HG03354 (cell line): ENCODE data around the gene ZNF584.

ENCODE experiments used
- ATAC-seq: cut with Tn5 transposase; IDR thresholded peaks from one replicate; pipeline ENCODE4 v1.9.1; 2021; ENCODE audit warnings: mild to moderate bottlenecking; ENCODE audit not compliant: unreplicated experiment, poor library complexity, severe bottlenecking

ZNF584 gene

DNA sequence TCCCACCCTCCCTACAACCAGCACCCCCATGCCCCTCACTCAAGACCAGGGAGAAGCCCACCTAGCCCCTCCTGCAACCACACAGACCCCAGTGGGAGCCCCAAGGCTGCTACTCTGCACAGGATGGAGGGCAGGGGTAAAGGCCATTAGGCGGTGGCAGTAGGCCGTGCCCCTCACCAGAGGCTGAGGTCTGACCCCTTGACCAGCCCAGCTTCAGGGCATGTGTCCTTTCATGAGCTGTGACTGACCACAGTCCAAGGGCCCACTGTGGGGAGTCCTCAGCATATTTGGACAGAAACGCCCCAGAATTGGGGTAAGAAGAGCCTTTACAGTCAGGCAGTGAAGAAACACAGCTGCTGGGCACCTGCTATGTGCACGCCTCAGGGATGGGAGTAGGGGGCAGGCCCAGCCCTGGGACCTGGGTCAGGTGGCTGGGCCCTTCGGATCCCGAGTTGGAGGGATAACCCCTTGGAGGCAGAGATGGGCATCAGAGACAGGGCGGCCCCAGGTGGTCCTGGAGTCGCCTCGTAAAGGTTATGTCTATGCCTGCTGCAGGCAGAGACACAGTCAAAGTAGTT lies 23.0 kb upstream of the ZNF584 start:
- no peak for ATAC-seq

DNA sequence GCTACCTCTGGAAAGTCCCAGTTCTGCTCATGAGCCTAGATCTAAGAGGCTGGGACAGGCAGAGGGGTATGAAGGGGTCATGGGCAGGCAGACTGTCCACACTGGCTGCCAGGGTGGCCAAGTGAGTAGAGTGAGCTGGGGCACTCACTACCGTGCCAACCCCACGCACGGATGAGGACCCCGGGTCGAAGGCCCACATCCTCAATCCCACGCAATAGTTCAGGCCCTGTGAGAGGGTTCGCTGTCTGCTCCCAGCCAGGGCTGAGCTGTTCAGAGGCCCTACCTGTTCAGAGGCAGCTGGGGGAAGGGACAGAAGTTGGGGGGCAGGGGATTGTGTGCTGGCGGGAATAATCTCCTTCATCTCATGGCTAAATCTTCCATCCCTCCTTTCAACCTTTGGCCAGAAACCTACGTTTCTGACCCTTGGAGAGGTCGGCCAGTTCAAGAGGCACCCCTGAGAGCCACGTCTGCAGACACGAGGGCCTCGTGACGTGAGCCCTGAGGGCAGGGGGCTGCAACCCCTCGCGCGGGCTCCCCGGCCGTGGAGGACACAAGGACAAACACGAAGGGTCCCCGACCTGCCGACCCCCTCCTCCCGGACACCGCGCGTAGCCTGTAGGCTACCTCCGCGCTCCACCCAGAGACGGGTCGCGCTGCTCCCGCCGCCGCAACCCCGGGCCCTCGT lies 22.4 kb upstream of the ZNF584 start:
- peak; percentile 11 for ATAC-seq

DNA sequence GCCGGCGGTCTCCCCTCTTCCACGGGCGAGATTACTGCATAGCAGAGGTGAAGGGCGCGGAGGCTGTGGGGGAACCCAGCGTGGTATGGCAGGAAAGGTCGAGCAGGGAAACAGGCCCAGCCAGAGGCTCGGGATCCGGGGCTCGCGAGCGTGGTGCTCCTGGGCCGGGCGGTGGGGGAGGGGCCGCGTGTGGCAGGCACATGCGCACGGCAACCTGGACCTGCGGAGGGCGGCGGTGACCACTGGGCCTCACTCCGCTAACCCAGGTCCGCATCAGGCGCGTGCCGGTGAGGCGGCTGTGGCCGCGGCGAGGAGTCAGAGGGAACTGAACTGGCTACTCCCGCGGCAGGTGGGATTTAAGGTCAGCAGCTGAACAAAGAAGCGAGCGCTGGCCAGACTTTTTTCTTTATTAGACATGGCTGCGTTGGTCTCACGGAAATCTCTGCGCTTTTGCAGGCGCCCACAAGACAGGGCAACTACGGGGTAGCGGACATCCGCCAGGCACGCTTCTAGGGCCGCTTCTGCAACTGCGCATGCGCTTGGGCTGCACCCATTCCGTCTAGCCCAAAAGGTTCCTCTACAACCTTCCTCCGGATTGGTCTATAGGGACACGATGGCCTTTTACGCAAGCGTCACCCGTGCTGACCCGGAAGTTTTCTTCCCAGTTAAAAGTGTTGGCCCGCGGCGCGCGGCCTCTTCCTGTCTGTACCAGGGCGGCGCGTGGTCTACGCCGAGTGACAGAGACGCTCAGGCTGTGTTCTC lies 21.7 kb upstream of the ZNF584 start, which contains the start of gene RPS5:
Gene RPS5, plus strand, starts transcription at position 694 of the 762 bp plus-strand sequence. CDS start 869 bp downstream, outside the sequence.
- ATAC-seq: peak; percentile 88

DNA sequence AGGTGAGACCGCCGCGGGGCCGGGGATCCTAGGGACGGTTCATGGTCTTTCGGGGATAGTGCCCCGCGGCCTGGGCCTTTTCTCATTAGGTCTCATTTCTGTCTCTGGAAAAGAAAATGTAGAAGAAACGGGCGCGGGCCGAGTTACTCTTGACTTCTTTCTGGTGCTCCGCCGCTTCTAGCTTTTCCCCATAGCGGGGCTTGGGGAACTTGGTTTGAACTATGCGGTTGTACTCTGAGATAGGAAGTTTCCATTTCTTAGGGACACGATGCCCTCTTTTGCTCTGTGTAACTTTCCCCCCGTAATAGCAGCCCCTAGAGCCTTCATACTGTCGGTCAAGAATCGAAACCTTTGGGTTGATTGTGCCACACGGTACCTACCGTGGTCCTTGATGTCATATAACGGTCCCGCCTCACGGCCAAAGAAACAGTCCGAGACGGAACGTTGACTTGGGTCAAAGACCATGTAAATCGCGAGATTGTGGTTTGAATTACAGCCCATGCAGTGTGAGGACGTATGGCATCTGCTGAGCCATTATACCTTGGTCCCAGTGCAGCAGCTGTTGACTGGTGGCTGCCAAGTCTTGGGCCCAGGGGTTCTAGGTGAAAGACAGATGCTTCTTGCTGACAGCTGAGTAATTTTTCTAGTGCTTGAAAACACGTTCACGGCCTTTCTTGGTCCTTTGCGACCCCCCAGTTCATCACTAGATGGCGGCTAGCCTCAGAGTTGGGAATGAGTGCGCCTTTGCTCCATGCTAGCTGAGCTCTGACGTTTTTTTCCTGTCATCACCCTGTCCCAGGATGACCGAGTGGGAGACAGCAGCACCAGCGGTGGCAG lies 20.9 kb upstream of the ZNF584 start:
- peak; percentile 13 for ATAC-seq

DNA sequence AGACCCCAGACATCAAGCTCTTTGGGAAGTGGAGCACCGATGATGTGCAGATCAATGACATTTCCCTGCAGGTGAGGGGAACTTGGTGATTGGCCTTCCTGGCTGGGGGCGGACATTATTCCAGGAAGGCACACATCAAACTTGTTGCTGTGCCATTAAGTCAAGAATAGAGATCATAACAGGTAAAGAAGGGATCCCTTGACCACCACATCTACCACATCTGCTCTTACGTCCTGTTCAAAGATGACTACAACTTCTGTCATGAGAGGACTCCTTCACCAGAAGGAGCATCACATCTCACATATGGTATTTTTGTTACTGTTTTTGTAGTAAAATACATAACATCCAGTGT lies 20.3 kb upstream of the ZNF584 start:
- ATAC-seq: no peak

DNA sequence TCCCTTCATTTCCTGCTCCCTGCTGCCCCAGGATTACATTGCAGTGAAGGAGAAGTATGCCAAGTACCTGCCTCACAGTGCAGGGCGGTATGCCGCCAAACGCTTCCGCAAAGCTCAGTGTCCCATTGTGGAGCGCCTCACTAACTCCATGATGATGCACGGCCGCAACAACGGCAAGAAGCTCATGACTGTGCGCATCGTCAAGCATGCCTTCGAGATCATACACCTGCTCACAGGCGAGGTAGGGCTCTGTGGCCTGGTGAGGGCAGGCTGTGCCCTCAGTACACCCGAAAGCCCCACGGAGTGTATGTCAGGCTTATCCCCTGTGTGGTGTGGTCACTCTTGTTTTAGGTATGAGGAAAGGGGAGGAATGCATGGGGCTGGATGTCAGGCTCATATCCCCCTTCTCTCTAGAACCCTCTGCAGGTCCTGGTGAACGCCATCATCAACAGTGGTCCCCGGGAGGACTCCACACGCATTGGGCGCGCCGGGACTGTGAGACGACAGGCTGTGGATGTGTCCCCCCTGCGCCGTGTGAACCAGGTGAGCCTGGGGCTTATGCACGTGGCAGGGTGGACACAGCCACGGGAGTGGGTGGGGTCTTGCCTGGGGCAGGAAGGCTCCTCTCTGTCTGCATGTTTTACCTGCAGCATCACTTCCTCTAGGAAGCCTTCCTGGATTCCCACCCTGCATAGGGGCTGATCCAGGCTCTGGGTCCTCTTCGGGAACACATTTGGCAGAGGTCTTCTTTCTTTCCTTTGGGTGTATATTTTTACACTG lies 15.3 kb upstream of the ZNF584 start:
- no peak for ATAC-seq

DNA sequence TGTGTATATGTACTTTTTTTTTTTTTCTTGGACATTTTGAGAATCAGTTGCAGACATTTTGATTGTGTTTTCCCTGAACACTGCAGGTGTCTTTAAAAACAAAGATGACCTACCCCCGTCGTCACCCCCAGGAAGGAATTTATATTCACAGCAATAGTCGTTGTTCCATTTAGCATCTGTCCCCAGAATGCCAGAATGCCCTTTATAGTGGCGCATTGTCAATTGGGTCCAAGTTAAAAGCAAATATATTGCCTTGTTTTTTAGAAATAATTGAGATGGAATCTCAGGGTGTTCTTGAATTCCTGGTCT lies 14.8 kb upstream of the ZNF584 start:
- ATAC-seq: no peak

DNA sequence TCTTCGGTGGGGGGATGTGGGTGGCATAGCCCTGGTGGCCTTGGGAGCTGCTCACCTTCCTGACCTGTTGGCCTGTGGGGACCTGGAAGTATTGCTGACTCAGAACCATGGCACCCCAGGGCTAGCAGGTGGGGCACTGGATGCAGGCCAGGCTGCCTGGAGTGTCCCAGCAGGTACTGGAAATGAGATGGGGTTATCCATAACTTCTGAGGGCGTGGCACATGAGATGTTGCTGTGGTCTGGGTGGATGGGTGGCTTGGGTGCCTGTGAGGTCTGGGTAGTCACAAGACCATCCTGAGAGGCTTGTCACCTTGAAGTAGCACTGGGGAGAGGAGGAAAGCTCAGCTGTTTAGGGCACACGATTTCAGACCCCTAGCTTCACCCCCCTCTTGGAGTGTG lies 13.6 kb upstream of the ZNF584 start:
- ATAC-seq: no peak

DNA sequence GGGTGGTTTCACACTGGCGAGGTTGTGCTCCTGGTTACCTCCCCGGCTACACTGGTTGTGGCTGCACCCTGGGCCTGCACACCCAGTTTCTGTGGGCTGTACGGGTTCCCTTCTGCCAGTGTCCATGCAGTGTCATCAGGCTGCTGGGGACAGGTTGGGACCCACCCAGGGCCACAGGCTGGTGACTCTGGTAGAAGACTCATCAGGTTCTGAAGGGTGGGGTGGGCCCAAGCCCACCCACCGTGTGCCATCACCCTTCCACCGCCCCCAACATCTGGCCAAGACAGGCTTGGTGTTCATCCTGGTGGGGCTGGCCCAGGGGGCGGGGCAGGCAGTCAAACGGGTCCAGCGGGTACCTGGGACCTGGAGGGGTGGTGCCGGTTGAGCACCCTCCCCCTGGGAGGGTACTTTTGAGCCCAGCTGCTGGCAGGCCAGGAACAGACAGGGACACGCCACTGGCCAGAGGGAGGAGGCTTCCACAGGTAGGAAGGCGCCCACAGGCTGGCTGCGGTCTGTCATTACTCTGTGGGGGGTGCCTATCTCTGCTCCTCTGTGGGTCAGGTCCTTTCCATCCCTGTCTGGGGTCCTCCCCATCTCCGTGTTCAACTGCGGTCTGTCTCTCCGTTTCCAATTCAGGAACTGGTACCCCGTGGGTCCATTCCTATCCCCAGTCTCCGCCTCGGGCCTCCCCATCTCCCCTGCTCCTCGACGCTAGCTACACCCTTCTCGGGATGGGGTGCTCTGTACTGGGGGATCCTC lies 13.1 kb upstream of the ZNF584 start, which contains the start of gene RNF225:
Gene RNF225, plus strand, starts transcription at position 437 of the 759 bp plus-strand sequence. CDS start 434 bp downstream, outside the sequence.
- no peak for ATAC-seq

DNA sequence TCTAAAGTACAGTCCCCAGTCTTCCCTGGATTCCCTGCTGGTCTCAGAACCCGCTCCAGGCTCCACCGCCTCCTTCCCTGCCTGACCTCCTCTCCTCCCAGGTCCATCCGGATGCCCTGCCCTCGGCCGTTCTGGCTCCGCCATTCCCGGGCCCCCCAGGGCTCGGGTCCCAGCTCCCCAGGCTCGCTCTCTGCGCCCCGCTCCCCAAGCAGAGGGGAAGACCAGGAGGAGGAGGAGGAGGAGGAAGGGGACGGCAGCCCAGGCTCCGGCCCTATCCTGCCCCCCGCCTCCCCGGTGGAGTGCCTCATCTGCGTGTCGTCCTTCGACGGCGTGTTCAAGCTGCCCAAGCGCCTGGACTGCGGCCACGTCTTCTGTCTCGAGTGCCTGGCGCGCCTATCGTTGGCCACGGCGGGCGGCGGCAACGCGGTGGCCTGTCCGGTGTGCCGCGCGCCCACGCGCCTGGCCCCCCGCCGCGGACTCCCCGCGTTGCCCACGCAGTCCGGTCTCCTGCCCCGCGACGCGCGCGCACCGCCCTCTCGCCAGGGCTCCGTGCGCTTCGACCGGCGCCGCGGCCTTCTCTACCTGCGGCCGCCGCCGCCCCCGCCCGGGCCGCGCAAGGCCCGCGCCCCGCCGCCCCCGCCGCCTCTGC lies 12.3 kb upstream of the ZNF584 start:
- ATAC-seq: no peak

DNA sequence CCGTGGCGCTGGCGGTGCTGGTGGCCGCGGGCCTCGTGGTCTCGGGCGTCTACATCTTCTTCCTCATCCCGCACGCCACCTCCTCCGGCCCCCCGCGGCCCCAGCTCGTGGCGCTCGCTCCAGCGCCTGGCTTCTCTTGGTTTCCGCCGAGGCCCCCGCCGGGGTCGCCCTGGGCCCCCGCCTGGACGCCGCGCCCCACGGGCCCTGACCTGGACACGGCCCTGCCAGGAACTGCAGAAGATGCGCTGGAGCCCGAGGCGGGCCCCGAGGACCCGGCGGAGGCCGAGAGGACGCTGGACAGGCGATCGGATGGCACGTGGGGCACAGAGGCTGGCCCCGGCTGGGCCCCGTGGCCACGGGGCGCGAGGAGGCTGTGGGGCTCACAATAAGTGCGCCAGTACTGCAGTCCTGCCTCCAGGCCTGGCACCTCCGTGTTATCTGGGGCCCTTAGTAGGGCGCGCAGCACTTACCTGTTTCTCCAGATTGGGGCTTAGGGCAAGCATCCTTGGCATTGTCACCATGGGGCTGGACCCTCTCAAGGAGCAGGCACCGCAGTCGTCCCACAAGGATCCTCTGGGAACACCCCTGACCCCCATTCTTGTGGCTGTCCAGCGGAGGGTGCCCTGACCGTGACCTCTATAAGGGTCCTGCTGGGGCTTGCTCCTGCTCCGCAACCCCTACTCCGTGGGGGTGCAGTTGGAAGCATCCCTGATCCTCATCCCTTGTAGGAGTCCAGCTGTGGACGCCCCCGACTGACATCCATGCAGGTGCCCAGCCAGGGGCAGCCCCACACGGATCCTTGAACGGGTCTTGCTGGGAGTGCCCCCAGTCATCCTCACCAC lies 11.5 kb upstream of the ZNF584 start:
- no peak for ATAC-seq

DNA sequence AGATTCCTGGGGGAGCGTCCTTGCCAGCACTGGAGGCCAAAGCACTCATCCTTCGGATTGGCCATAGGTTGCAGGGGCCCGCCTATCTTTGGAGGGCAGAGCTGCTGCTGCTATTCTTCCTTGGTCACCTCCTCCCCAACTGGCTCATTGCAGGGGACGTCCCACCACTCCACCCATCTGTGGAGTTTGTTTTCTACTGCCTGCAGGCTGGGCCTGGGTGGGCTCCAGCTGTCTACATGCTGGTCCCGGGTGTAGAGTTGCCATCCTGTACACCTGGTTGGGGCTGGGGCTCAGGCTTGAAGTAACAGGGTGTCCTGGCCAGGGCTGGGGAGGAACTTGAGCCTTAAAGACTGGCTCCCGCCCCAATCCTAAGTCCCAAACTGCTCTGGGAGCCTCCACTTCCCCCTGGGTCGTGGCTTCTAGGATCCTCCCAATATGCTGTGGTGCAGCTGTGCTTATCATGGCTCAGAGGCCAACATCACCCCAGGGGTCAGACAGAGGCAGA lies 10.9 kb upstream of the ZNF584 start:
- no peak for ATAC-seq

DNA sequence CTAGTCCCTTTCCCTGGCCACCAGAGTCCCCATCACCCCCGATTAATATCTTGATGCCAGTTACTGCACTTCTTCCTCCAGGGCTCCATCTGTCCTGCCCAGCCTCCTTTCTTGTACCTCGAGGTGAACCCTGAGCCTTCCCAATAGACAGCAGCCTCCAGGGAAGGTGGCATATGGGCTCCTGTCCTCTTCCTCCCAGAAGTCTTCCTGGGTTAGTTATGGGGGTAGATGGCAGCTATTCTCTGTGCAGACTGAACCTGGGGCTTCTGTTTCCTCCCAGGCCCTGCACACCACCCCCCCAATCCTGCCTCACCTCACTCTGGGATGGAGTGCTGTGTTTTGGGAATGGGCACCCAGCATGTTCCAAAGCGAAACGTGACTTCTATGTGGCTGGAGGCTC lies 10.4 kb upstream of the ZNF584 start:
- ATAC-seq: no peak

DNA sequence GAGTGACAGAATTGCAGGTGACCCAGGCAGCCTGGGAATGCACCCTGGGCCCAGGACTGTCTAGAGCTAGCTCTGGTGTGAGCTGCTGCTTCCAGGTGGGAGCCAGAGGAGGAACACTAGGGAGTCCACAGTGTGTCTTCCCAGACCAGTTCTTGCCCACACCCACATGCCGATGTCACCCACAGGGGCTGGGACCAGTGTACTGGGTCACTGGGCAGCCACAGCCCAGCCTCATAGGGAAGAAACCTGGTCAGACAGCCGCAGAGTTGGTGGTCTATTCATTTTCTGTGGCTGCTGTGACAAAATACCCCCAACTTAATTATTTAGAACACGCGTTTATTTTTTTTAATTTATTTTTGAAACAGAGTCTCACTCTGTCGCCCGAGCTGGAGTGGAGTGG lies 9.9 kb upstream of the ZNF584 start:
- ATAC-seq: no peak

DNA sequence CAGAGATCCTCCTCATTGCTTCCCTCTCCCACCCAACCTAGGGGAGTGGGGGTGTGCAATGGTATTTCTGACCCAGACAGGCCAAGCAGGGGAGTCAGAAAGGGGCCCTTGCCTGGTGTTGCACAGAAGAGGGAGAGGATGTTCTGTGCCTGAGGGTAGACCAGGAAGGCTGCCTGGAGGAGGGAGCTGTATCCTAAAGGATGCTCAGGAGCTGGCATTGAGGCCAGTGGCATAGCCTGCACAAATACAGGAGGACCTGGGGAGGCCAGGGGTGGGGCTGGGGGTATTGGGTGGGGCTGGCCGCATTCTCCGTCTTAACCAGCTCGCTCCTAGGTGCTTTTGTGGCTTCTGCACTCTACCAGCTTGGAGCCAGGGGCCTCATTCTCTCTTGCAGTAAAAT lies 8.5 kb upstream of the ZNF584 start:
- no peak for ATAC-seq

DNA sequence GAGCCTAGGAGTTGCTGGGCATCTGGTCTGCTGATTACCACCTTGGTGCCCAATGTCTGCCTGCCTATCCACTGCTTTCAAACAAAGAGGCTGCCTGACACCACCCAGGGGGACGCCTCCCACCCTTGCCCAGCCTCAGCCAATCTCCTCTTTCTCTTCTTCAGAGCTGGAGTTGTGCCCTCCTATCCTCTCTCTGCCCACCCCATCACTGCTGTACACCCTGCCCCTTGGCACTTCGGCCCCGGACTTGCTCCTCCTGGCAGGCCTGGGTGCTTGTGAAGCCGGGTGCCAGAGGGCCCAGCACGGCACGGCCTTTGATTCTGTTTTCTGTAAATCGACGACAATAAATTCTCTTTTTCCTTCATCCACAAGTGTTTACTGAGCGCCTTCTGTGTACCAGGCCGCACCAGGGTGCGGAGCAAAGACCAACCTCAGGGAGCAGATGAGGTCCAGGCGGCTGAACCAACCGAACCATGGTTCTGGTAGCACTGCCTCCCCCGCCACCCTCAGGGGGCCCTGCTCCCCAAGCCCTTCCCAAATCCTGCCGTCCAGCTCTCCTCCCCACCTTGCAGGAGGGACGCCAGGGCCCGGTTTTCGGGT lies 8.0 kb upstream of the ZNF584 start:
- ATAC-seq: no peak
